ENCODE measurements around the gene TRAPPC6A. TPM values are rescaled to one million over a fixed set of nuclear protein-coding genes. Genes with fewer than 3 reads are reported as not detected.

Gene TRAPPC6A
- total and polyA plus RNA-seq, 7 experiments from 2014 or later, result 44.6 to 174 (median 55.1) TPM

DNA sequence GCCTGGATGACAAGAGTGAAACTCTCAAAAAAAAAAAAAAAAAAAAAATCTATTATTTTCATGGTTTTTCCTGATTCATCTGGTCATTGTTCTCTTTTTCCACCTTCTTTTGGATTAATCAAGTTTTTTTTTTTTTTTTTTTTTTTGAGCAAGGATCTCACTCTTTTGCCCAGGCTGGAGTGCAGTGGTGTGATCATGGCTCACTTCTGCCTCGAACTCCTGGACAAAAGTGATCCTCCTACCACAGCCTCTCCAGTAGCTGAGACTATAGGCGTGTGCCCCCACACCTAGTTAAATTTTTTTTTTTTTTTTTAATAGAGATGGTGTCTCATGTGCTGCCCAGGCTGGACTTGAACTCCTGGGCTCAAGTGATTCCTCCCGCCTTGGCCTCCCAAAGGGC, 28.3 kb upstream of the TRAPPC6A start:
- Mint-ChIP-seq H3K4me1 (peaks cover 0 to 7% (median 0%) of the 10 kb centered on the region in 7 donors), H3K27ac (no peak overlapping the region), H3K27me3 (peaks cover 0 to 13% (median 1%) of the 10 kb centered on the region in 5 donors), H3K36me3 (peaks cover 0 to 4% (median 0%) of the 10 kb centered on the region in 5 donors), H3K9me3 (no peaks in the 10 kb centered on the region), H3K4me3 (no peak overlapping the region)
- no peaks in the 10 kb centered on the region for H3K36me3 ChIP-seq (ENCODE audit: control insufficient read depth in 2 of 3, insufficient read depth in 3 of 3, low read length in 3 of 3)
- ChIA-PET POLR2A (no interaction called here), CTCF (no interaction called here)
- H3K27me3 ChIP-seq (ENCODE audit: control insufficient read depth in 2 of 2, insufficient read depth in 2 of 2, low read length in 2 of 2), result no peaks in the 10 kb centered on the region
- H3K27ac ChIP-seq (ENCODE audit: low read depth, low read length), result no peak overlapping the region
- ATAC-seq (no peak), DNase-seq (no peak)
- no peaks in the 10 kb centered on the region for H3K4me1 ChIP-seq (ENCODE audit: control insufficient read depth in 2 of 2, insufficient read depth in 2 of 2, low read length in 2 of 2)
- H3K4me3 ChIP-seq (ENCODE audit: low read length), result no peak overlapping the region
- intact Hi-C loops (cut with micrococcal nuclease), result no loop called here
- no peaks in the 10 kb centered on the region for H3K9me3 ChIP-seq (ENCODE audit: control insufficient read depth in 2 of 3, low read length in 3 of 3)

DNA sequence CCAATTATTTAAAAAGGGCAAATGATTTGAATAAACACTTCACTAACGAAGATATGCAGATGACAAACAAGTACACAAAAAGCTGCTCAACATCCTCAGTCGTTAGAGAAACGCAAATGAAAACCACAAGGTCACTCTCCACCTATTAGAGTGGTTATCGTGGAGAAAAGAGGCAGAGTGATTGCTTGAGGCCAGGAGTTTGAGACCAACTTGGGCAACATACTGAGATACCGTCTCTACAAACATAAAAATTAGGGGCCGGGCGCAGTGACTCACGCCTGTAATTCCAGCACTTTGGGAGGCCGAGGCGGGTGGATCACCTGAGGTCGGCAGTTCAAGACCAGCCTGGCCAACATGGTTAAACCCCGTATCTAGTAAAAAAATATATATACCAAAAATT, 27.8 kb upstream of the TRAPPC6A start:
- Mint-ChIP-seq H3K4me1 (peaks cover 0 to 6% (median 0%) of the 10 kb centered on the region in 7 donors), H3K27me3 (peaks cover 0 to 9% (median 0%) of the 10 kb centered on the region in 5 donors), H3K36me3 (peaks cover 0 to 4% (median 0%) of the 10 kb centered on the region in 5 donors), H3K27ac (no peak overlapping the region), H3K4me3 (no peak overlapping the region), H3K9me3 (no peaks in the 10 kb centered on the region)
- no peak for DNase-seq
- Histone ChIP-seq H3K27ac (ENCODE audit: low read depth, low read length) (no peak overlapping the region), H3K27me3 (ENCODE audit: control insufficient read depth in 2 of 2, insufficient read depth in 2 of 2, low read length in 2 of 2) (no peaks in the 10 kb centered on the region), H3K4me1 (ENCODE audit: control insufficient read depth in 2 of 2, insufficient read depth in 2 of 2, low read length in 2 of 2) (no peaks in the 10 kb centered on the region), H3K4me3 (ENCODE audit: low read length) (no peak overlapping the region), H3K9me3 (ENCODE audit: control insufficient read depth in 2 of 3, low read length in 3 of 3) (no peaks in the 10 kb centered on the region), H3K36me3 (ENCODE audit: control insufficient read depth in 2 of 3, insufficient read depth in 3 of 3, low read length in 3 of 3) (no peaks in the 10 kb centered on the region)
- POLR2A ChIA-PET, result no interaction called here
- intact Hi-C loops (cut with micrococcal nuclease), result no loop called here
- ATAC-seq, result no peak
- CTCF ChIA-PET, result no interaction called here

DNA sequence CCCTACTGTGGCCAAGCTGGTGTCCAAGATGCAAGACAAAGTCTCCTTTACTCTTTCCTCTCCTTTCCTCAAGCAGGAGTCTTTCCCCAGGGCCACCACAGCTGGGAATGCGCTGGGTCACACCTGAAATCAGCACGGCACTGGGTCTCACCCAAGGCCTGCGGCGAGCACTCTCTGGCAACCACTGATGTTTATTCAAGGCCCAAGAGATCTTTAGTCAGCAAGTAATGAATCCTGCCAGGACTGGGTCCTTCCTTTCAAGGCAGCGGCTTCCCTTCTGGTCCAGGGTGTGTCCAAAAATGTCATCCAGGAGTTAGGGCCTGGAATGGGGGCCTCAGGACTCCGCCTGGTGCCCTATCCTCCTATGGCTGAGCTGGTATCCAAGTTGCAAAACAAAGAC, 24.6 kb upstream of the TRAPPC6A start:
- H3K36me3 Mint-ChIP-seq, result peaks cover 0 to 4% (median 0%) of the 10 kb centered on the region in 5 donors
- ChIA-PET POLR2A (no interaction called here), CTCF (no interaction called here)
- no peak for DNase-seq
- H3K4me1 Mint-ChIP-seq, result no peaks in the 10 kb centered on the region
- Histone ChIP-seq H3K27ac (ENCODE audit: low read depth, low read length) (no peak overlapping the region), H3K27me3 (ENCODE audit: control insufficient read depth in 2 of 2, insufficient read depth in 2 of 2, low read length in 2 of 2) (no peaks in the 10 kb centered on the region), H3K4me3 (ENCODE audit: low read length) (no peak overlapping the region), H3K9me3 (ENCODE audit: control insufficient read depth in 2 of 3, low read length in 3 of 3) (no peaks in the 10 kb centered on the region), H3K36me3 (ENCODE audit: control insufficient read depth in 2 of 3, insufficient read depth in 3 of 3, low read length in 3 of 3) (no peaks in the 10 kb centered on the region), H3K4me1 (ENCODE audit: control insufficient read depth in 2 of 2, insufficient read depth in 2 of 2, low read length in 2 of 2) (no peaks in the 10 kb centered on the region)
- intact Hi-C loops (cut with micrococcal nuclease), result no loop called here
- H3K27ac Mint-ChIP-seq, result no peak overlapping the region
- H3K9me3 Mint-ChIP-seq, result no peaks in the 10 kb centered on the region
- no peak overlapping the region for H3K4me3 Mint-ChIP-seq
- H3K27me3 Mint-ChIP-seq, result peaks cover 0 to 8% (median 0%) of the 10 kb centered on the region in 5 donors
- no peak for ATAC-seq

DNA sequence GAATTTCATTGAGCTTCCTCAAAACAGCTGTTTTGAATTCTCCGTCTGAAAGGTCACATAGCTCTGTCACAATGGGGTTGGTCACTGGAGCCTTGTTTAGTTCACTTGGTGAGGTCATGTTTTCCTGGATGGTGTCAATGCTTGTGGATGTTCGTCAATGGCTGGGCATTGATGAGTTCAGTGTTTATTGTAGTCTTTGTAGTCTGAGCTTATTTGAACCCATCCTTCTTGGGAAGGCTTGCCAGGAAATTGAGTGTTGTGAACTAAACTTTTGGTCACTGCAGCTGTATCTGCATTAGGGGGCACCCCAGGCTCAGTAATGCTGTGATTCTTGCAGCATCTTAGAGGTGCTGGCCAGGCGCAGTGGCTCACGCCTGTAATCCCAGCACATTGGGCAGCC, 22.5 kb upstream of the TRAPPC6A start:
- Histone ChIP-seq H3K27ac (ENCODE audit: low read depth, low read length) (no peak overlapping the region), H3K4me3 (ENCODE audit: low read length) (no peak overlapping the region), H3K36me3 (ENCODE audit: control insufficient read depth in 2 of 3, insufficient read depth in 3 of 3, low read length in 3 of 3) (no peaks in the 10 kb centered on the region), H3K27me3 (ENCODE audit: control insufficient read depth in 2 of 2, insufficient read depth in 2 of 2, low read length in 2 of 2) (no peaks in the 10 kb centered on the region), H3K4me1 (ENCODE audit: control insufficient read depth in 2 of 2, insufficient read depth in 2 of 2, low read length in 2 of 2) (no peaks in the 10 kb centered on the region), H3K9me3 (ENCODE audit: control insufficient read depth in 2 of 3, low read length in 3 of 3) (no peaks in the 10 kb centered on the region)
- Mint-ChIP-seq H3K9me3 (peaks cover 0 to 3% (median 0%) of the 10 kb centered on the region in 11 donors), H3K4me3 (no peak overlapping the region), H3K27me3 (peaks cover 0 to 6% (median 0%) of the 10 kb centered on the region in 5 donors), H3K36me3 (peaks cover 0 to 4% (median 0%) of the 10 kb centered on the region in 5 donors), H3K4me1 (no peaks in the 10 kb centered on the region), H3K27ac (no peak overlapping the region)
- intact Hi-C loops (cut with micrococcal nuclease), result no loop called here
- ChIA-PET CTCF (no interaction called here), POLR2A (no interaction called here)
- DNase-seq (no peak), ATAC-seq (no peak)

DNA sequence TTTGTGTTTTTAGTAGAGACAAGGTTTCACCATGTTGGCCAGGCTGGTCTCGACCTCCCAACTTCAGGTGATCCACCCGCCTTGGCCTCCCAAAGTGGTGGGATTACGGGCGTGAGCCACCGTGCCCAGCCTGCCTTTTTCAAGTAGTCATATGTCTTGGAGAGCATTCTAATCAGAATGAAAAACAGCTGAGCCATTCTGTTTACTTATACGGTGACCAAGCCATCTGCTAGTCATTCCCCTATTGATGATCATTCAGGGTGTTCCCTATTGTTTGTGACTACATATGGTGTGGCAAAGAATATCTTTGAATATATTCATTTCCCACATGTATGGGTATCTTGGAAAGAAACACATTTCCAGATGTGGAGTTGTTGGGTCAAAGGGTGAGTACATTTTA, 17.7 kb upstream of the TRAPPC6A start:
- Mint-ChIP-seq H3K9me3 (peaks cover 0 to 3% (median 0%) of the 10 kb centered on the region in 11 donors), H3K36me3 (peaks cover 0 to 6% (median 4%) of the 10 kb centered on the region in 5 donors), H3K27ac (no peak overlapping the region), H3K4me1 (no peaks in the 10 kb centered on the region), H3K27me3 (peaks cover 0 to 2% (median 0%) of the 10 kb centered on the region in 5 donors), H3K4me3 (no peak overlapping the region)
- ATAC-seq (no peak), DNase-seq (no peak)
- H3K36me3 ChIP-seq (ENCODE audit: control insufficient read depth in 2 of 3, insufficient read depth in 3 of 3, low read length in 3 of 3), result no peaks in the 10 kb centered on the region
- intact Hi-C loops (cut with micrococcal nuclease), result no loop called here
- no peaks in the 10 kb centered on the region for H3K27me3 ChIP-seq (ENCODE audit: control insufficient read depth in 2 of 2, insufficient read depth in 2 of 2, low read length in 2 of 2)
- H3K9me3 ChIP-seq (ENCODE audit: control insufficient read depth in 2 of 3, low read length in 3 of 3), result no peaks in the 10 kb centered on the region
- CTCF ChIA-PET, result no interaction called here
- POLR2A ChIA-PET, result no interaction called here
- H3K4me3 ChIP-seq (ENCODE audit: low read length), result no peak overlapping the region
- no peaks in the 10 kb centered on the region for H3K4me1 ChIP-seq (ENCODE audit: control insufficient read depth in 2 of 2, insufficient read depth in 2 of 2, low read length in 2 of 2)
- H3K27ac ChIP-seq (ENCODE audit: low read depth, low read length), result no peak overlapping the region

DNA sequence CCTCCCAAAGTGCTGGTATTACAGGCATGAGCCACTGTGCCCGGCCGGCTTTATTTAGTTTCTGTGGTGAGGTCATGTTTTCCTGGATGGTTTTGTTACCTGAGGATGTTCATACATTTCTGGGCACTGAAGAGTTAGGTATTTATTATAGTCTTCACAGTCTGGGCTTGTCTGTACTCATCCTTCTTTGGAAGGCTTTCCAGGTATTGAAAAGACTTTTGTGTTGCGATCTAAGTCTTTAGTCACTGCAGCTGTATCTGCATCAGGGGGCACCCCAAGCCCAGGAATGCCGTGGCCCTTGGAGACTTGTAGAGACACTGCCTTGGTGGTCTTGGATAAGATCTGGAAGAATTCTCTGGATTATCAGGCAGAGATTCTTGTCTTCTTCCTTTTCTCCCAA, 13.3 kb upstream of the TRAPPC6A start:
- intact Hi-C loops (cut with micrococcal nuclease), result no loop called here
- ATAC-seq, result no peak
- Mint-ChIP-seq H3K27ac (no peak overlapping the region), H3K36me3 (peaks cover 0 to 16% (median 4%) of the 10 kb centered on the region in 5 donors), H3K9me3 (peaks cover 0 to 8% (median 0%) of the 10 kb centered on the region in 11 donors), H3K27me3 (no peaks in the 10 kb centered on the region), H3K4me3 (no peak overlapping the region), H3K4me1 (peaks cover 0 to 5% (median 4%) of the 10 kb centered on the region in 7 donors)
- no peaks in the 10 kb centered on the region for H3K4me1 ChIP-seq (ENCODE audit: control insufficient read depth in 2 of 2, insufficient read depth in 2 of 2, low read length in 2 of 2)
- CTCF ChIA-PET, result no interaction called here
- no peaks in the 10 kb centered on the region for H3K27me3 ChIP-seq (ENCODE audit: control insufficient read depth in 2 of 2, insufficient read depth in 2 of 2, low read length in 2 of 2)
- H3K9me3 ChIP-seq (ENCODE audit: control insufficient read depth in 2 of 3, low read length in 3 of 3), result no peaks in the 10 kb centered on the region
- no peaks in the 10 kb centered on the region for H3K36me3 ChIP-seq (ENCODE audit: control insufficient read depth in 2 of 3, insufficient read depth in 3 of 3, low read length in 3 of 3)
- no peak overlapping the region for H3K4me3 ChIP-seq (ENCODE audit: low read length)
- H3K27ac ChIP-seq (ENCODE audit: low read depth, low read length), result no peak overlapping the region
- DNase-seq, result no peak
- POLR2A ChIA-PET, result interaction anchor here (1.2 kb wide), 1 partner anchor 31 kb away, joined by 3 read pairs; the partner anchor contains the start of gene NKPD1

DNA sequence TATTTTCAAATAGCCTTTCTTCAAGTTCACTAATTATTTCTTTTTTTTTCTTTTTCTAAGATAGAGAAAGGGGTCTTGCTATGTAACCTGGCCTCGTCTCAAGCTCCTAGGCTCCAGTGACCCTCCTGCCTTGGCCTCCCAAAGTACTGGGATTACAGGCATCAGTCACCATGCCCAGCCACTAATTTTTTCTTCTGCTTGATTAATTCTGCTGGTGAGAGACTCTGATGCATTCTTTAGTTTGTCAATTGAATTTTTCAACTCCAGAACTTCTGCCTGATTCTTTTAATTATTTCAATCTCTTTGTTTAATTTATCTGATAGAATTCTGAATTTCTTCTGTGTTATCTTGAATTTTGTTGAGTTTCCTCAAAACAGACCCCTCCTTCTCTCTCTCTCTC, 11.9 kb upstream of the TRAPPC6A start:
- no peak for ATAC-seq
- intact Hi-C loops (cut with micrococcal nuclease), result no loop called here
- Mint-ChIP-seq H3K27me3 (no peaks in the 10 kb centered on the region), H3K36me3 (peaks cover 0 to 16% (median 4%) of the 10 kb centered on the region in 5 donors), H3K4me1 (peaks cover 2 to 10% (median 6%) of the 10 kb centered on the region in 7 donors), H3K27ac (no peak overlapping the region), H3K9me3 (peaks cover 0 to 8% (median 0%) of the 10 kb centered on the region in 11 donors), H3K4me3 (no peak overlapping the region)
- ChIA-PET POLR2A (interaction anchor here (1.2 kb wide), 1 partner anchor 29 kb away, joined by 3 read pairs; the partner anchor contains the start of gene NKPD1), CTCF (no interaction called here)
- Histone ChIP-seq H3K36me3 (ENCODE audit: control insufficient read depth in 2 of 3, insufficient read depth in 3 of 3, low read length in 3 of 3) (no peaks in the 10 kb centered on the region), H3K4me1 (ENCODE audit: control insufficient read depth in 2 of 2, insufficient read depth in 2 of 2, low read length in 2 of 2) (no peaks in the 10 kb centered on the region), H3K4me3 (ENCODE audit: low read length) (no peak overlapping the region), H3K27ac (ENCODE audit: low read depth, low read length) (no peak overlapping the region), H3K9me3 (ENCODE audit: control insufficient read depth in 2 of 3, low read length in 3 of 3) (no peaks in the 10 kb centered on the region), H3K27me3 (ENCODE audit: control insufficient read depth in 2 of 2, insufficient read depth in 2 of 2, low read length in 2 of 2) (no peaks in the 10 kb centered on the region)
- DNase-seq, result no peak
